NCI-H774 (cell line): ENCODE data around the gene LRRC7.
A peak's percentile ranks its signal among the peaks of the same experiment; 100 is the strongest.
"Not testable (repeated sequence)": the region's sequence is repeated elsewhere in the genome, so short reads cannot be mapped to it uniquely, and the experiment has no call there.

Source experiments
- DNase-seq: peaks from one replicate; lab custom pipeline; 2025; lab: John Stamatoyannopoulos, UW

The LRRC7 gene

DNA sequence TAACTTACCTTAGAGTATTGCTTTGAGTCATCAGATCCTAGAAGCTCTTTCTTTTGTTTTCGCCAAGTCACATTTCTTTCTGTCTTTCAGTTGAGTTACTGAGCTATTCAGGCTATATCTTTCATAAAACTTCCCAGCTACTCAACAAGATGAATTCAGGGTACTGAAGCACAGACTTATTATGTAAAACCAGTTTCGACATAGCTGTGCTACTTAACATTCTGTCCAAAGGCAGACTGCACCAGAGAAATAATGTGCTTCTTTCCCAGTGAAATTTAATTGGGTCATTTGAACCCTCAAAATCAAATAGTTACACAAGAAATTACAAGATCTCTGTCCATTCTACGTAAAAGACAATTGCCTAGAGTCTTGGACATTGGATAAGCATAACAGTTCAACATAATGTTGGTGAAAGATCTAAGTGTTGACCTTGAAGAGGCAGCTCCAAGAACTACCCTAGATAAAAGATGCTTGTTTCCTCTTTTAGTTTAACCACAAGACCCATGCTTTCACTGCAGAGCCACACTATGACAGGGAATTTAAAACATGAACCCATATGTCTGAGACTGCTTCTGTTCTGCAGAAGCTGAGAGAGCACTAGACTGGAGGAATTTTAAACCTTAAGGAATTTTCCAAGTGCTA is 474.5 kb downstream of the LRRC7 start:
- no peak for DNase-seq

DNA sequence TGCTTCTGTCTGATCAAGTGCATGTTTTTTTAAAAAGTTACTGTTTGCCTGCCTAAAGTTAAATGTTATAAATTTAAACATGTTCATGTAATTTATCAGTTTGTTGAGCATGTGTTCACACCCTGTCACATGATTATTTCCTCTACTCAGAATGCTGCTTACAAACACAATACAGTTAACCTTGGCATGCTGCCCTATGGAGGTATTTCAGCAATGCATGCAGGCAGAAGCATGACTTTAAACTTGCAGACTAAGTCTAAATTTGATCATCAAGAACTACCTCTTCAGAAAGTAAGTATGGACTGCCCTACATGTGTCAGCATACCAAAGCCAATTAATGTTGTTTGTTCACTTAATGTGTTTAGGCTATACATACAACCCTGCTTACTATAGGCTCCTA is 476.1 kb downstream of the LRRC7 start:
- no peak for DNase-seq

DNA sequence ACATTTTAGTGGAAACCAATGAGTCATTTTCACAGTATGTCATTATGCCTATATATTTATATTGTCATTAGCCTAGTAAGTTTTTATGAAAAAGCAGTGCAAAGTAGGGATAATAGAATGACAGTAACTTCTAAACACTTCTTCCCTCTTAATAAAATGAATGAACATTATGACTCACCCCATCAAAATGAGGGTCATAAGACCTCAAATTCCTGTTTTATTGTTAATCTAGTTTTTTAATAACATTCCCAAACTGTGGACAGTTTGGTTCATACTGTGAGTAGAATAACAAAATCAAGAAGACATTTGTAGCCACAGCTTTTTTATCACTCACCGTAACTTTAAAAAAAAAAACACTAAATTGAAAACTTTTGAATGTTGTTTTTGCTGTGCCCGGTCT is 477.1 kb downstream of the LRRC7 start:
- DNase-seq = no peak

DNA sequence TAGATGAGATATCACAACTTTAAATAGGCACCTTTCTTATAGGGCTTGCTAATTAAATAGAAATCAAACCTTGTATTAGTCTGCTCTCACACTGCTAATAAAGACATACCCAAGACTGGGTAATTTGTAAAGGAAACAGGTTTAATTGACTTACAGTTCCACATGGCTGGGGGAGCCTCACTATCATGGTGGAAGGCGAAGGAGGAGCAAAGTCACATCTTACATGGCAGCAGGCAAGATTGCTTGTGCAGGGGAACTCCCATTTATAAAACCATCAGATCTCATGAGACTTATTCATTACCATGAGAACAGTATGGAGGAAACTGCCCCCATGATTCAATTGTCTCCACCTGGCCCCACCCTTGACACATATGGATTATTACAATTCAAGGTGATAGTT is 477.9 kb downstream of the LRRC7 start:
- not testable (repeated sequence) for DNase-seq

DNA sequence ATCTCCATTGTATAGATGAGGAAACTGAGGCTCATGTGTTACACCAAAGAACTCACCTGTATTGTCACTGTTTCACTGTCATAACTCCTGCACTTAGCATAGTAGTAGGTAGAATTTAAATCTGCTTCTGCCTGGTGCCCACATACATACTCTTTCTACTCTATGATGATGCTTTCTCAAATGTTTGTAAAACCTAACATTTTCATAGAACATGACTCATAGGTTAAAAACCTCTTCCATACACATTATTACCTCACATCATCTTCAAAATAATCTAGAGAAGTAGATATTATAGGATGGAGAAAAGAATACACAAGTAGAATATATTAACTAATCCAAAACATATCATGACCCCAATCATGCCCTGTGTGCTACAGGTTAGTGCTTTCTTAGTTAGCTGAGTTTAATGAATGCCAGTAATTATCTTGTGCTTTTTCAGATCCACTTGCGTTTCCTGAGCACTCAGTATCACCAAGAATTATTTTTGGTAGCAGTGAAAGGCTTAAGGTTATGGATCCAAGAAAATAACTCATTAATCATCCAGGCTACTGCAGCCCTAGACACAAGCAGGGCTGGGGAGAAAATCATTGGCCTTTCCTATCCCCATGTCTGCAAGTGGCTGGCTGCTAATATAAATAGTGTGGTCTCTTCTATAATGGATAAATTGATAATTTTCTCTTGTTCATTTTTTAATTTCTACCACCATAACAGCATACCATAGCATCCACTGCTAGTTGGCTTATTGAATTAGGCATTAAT is 480.8 kb downstream of the LRRC7 start:
- DNase-seq = no peak

DNA sequence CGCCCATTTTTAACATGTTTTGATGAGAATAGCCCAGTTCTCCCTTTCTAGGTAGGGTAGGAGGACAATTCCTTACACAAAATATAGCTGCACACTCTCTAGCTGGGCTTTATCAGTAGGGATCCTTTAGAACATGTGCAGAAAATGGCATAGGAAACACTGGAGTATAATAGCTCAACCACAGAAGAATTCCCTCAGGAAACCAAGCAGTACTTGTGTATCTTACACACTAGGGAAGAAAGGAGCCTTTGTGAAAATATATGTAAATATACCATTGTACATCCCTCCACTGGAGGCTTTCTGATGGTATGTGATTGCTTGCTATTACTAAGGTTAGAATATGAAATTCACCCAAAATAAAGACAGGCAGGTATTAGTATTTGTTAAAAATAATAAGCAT is 484.2 kb downstream of the LRRC7 start:
- DNase-seq = no peak

DNA sequence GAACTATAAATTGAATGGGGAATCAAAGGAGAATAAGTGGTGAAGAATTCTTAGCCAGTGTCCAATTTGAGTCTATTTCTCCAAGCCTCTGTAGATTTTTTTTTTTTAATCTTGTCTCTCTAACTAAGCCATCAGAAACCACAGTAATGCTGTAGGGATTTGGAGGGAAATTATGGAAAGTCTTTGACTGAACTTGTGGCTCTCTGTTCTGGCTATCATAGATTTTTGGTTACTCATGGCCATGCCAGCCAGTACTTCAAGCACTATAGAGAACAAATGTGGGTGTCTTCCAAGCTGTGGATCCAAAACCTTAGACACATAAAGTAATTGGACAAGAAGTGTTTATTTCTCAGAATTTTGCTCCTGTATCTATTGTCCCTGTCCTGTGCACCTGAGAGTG is 489.8 kb downstream of the LRRC7 start:
- DNase-seq = no peak

DNA sequence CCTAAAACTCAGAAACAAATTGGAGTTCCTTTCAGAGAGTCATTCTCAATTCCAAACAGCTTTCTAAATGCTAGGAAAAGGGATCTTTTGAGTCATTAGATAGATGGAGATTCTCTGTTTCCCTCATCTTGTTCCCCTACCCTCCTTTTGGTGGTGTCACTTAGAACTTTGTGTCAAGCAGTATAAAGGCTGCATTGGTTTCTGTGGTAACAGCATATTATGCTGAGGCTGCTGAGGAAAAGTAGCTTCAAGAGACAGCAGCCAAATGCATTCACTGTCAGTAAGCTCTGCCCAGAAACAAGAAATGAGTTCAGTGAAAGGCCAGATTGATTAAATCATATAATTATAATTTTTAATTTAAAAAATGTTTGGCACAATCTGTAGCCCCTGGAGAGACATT is 493.5 kb downstream of the LRRC7 start:
- DNase-seq = no peak

DNA sequence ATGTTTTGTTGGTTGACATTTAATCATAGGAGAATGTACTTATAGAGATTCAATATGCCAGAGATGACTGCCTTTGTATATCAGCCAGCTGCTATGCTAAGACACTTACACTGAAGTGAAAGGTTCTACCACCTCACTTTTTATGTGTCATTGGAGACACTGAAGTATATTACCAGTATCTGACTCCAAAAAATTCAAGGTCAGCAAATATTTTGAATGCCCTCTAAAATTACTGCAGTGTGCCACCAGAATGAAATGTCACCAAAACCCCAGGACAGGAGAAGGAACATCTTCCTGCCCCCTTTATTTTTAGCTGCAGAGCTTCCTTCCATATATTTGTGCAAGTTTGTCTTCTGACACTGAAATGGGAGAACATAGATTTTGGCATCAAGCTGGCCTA is 496.1 kb downstream of the LRRC7 start:
- no peak for DNase-seq

DNA sequence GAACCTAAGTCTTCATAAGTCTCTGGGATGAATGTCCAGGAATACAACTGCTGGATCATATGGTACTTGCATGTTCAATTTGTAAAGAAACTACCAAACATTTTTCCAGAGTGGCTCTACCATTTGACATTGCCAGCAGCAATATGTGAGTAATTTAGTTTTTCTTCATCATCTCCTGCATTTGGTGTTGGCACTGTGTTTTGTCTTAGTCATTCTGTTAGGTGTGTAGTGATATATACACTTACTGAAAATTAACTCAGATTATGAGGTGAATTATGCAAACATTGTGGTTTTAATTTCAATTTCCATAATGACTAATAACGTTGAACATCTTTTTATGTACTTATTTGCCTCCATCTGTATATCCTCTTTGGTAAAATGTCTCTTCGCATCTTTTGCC is 499.0 kb downstream of the LRRC7 start:
- no peak for DNase-seq

DNA sequence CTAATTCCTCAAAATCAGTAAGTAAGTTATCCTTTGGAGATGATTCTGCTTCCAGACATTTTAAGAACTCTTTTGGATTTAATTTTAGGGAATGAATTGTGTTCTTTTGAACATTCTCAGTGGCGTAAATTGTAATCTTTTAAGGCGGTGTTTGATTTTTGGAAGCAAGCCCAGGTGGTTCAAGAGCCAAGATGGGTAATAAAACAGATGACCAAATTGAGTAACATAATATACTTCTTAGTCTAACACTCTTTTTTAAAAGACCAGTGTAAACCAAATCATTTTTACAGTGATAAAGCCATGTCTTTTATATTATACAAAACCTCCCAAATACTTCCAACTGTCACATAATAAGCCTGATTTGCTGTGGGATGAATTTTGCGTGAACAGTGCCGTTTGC is 503.9 kb downstream of the LRRC7 start:
- DNase-seq = no peak

DNA sequence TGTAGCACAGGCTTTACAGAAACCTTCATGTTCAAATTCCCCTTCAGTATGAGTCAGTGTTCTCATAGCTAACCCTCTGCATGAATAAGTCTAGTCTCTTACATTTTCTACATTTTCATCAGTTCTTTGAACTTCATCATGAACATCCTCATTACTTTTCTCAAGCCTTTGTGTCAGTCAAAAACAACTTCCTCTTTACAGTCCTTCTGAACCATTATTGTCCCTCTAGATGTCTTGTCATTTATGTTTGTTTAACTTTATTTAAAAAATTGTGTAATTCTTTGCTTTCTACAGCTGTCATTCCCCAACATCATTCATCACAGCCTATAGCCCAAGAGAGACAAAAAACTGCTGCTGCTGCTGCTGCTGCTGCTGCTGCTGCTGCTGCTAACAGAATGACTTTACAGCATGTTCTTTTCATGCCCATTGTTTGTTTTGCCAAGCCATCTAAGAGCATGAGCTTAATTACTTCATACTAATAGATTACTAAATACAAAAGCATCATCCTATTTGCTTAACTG is 504.6 kb downstream of the LRRC7 start:
- peak; percentile 35 for DNase-seq

DNA sequence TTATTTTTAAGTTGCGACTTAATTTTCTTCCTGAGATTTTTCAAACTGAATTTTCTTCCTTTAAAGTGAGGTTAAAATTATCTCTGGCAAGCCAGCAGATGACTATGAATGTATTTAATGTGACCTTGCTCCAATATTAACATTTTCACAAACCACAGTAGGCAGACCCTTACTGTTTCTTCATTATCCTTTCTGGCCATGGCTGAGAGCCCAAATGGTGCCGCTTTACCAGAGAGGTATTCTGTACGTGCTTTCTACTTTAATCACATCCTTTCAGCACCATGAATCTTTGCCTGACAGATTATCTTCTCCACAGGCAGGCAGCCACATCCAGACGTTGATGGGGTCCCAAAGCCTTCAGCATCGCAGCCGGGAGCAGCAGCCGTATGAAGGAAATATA is 508.0 kb downstream of the LRRC7 start:
- DNase-seq = no peak

DNA sequence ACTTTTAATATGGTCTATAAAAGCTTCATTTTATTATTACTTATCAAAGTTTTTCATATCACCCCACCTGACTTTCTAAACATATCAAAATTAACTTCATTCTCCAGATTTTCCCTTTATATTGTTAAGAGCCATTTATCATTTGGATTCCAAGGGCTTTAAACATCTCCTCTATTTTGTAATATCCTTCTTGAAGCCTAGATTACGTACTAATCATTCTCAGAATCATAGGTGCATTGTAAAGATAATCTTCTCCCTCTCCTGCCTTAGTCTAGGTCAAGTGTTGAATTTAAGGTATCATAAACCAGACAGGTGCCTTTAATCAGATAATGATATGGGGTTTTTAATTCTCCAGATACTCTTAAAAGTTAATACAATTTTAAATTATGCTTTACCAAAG is 509.3 kb downstream of the LRRC7 start:
- no peak for DNase-seq

DNA sequence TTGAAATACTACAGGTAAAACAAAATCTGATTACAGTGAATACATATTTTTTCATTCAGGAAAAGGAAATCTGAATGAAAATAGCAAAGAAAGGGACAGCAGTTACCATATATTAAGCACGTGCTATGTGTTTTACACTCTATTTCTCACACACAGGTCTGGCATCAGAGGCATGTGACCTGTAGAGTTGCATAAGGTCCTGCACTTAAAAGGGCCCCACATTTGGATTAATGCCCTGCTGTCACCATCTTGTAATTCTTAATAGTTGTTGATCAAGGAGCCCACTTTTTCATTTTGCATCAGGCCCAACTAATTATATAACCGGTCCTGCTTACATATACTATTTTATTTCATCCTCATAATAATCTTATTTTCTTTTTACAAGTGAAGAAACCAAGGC is 511.8 kb downstream of the LRRC7 start:
- no peak for DNase-seq

DNA sequence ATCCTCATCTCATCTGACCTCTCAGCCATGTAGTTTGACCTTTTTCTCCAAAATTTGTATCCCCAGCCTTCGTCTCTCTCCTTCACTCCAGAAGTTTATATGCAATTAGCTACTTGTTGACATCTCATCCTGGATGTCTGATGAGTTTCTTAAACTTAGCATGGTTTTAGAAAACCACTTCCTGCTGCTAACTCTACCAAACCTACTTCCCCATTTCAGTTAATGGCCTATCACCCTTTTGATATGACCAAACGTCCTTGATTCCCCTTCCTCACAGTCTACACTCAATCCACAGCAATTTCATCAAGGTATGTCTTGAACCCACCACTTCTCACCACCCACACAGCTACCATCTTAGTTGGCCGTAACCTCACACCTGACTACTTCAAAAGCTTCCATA is 515.8 kb downstream of the LRRC7 start:
- DNase-seq = no peak

DNA sequence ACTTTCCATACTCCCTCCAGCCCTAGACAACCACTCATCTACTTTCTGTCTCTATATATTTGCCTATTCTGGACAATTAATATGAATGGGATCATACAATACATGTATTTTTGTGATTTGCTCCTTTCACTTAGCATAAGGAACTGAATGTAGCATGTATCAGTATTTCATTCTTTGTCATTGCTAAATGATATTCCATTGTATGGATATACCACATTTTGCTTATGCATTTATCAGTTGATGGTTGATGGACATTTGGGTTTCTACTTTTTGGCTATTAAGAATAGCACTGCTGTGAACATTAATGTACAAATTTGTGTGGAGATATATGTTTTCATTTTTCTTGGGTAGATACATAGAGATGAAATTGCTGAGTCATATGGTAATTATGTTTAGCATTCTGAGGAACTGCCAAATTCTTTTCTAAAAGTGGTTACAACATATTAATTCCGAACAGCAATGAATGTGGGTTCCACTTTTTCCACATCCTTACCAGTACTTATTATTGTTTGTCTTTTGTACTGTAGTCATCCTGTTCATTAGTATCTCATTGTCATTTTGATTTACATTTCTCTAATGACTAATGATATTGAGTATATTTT is 516.7 kb downstream of the LRRC7 start:
- DNase-seq = no peak

DNA sequence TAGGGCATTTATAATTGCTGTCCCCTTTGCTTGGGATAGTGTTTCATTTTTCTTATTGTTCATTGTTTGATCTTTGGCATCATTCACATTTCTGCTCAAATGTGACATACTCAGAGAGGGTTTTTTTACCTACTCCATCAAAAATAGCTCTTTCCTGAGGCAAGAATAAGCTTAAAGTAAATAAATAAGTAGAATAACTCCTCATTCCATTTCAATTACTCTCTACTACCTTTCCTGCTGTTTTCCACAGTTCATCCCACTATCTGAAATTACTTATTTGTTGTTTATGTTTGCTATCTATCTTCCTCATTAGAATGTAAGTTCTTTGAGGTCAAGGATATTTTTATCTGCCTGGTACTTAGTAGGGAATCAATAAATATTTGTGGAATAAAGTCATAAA is 517.8 kb downstream of the LRRC7 start:
- no peak for DNase-seq

DNA sequence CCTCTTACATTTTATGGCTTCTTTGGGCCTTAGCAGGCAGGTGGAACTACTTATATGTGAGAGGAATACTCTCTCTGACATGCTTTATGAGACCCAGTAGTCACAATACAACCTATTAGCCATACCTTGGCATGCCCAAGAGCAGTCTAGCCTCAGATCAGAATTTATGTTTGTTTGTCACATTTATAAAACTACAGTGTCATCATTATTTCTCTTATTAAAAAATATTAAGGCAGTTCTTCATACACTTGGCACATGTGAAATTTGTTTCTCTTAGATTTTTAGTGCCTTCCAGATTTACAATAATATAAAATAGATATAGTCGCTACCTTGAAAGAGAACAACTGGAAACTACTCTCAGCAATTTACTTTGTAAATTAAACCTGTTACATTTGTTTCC is 519.2 kb downstream of the LRRC7 start:
- DNase-seq = no peak

DNA sequence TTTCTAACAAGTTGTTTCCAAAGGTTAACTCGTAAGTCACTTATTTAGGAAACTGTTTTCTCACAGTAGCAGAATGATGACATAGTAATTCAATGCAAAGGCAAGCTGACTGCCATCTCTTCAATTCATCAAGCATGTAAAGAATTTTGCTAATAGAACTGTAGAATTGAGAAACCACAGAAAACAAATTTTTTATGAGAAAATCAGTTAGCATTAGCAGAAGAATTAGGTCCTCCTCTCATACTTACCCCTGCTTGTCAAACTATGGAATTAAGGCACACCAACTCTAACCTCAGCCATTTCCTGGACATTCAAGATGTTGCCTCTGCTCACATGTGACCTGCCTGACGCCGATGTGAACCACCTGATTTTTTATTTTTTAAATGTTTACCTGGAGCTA is 522.4 kb downstream of the LRRC7 start:
- DNase-seq = no peak

DNA sequence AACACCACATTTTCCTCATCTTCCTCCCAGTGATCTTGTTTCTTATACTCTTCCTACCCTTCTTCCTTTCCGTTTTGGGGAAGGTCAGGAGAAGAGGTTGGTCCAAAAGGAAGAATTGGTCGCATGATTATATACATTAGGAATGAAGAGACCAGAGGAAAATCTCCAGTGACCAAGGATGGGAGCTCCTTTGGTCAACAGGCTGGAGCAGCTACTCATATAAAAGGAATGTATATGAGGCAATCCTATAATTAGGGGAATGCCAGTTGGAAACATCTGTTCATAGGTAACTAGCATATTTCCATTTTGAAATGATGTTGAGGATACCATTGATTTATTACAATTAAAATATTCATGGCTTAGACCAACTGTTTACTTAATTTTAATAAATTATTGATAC is 523.2 kb downstream of the LRRC7 start:
- no peak for DNase-seq

DNA sequence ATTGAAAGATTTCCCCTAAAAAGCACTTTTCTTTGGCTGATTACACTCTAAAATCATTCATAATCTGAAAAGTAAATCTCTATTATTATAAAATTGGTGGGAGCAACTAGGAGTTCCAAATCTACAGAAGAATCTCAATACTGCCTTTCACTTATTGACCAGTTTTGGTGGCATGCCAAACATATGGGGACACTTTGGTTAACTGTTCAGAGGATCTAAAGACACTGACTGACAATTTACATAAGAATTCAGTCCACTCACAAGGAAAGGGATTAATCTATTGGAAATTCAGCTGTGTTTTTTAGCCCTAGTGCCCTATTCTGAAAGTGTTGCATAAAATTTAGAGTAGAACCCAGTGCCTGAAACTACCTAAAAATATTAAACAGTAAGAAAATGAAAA is 524.1 kb downstream of the LRRC7 start:
- DNase-seq = no peak

DNA sequence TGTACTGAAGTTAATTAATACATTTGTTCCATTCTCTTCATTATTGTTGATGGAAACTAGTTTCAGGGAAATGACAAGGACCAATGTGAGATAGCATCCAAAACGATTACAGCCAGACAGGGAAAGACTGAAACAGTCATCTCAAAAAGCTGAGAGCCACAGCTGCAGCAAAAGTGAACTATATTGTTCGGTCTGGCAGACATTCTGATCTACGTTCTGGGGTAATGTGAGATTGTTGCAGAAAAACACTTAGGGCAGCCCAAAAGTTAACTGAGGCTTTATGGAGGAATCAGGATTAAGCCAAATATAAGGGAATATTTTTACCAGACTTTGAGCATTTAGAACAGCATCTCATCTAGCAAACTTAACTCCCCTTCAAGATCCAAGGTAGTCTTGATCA is 524.8 kb downstream of the LRRC7 start:
- no peak for DNase-seq
